Ectodermal cell (in vitro differentiated cells): ENCODE data around the gene DFFB.

Source experiments
- H3K27ac ChIP-seq: 2 replicates; pipeline ENCODE4 v1.7.0; 2013; ENCODE audit warnings: mild to moderate bottlenecking, low read depth, low read length; ENCODE audit not compliant: insufficient read depth, poor library complexity, severe bottlenecking
- H3K27me3 ChIP-seq: 2 replicates; pipeline ENCODE4 v1.7.0; 2013; ENCODE audit warnings: mild to moderate bottlenecking, low read length; ENCODE audit not compliant: insufficient read depth, control insufficient read depth, poor library complexity, severe bottlenecking
- H3K36me3 ChIP-seq: one replicate; pipeline ENCODE4 v1.7.0; 2013; ENCODE audit warnings: low read length; ENCODE audit not compliant: control insufficient read depth, insufficient read depth
- H3K4me1 ChIP-seq: one replicate; pipeline ENCODE4 v1.7.0; 2013; ENCODE audit warnings: low read length; ENCODE audit not compliant: control insufficient read depth, insufficient read depth
- H3K4me3 ChIP-seq: 2 replicates; pipeline ENCODE4 v1.7.0; 2013; ENCODE audit warnings: low read depth, low read length, control low read depth; ENCODE audit not compliant: insufficient read depth
- H3K9me3 ChIP-seq: 2 replicates; pipeline ENCODE4 v1.7.0; 2013; ENCODE audit warnings: mild to moderate bottlenecking, low read length, moderate library complexity; ENCODE audit not compliant: control insufficient read depth
- WGBS, 2 experiments: methylation state at CpG; one replicate each; pipeline ENCODE4 v1.1.7; 2013; ENCODE audit warnings: missing lambda C conversion rate in 2 of 2; 5-methylcytosine and 5-hydroxymethylcytosine counted together

The DFFB gene

DNA sequence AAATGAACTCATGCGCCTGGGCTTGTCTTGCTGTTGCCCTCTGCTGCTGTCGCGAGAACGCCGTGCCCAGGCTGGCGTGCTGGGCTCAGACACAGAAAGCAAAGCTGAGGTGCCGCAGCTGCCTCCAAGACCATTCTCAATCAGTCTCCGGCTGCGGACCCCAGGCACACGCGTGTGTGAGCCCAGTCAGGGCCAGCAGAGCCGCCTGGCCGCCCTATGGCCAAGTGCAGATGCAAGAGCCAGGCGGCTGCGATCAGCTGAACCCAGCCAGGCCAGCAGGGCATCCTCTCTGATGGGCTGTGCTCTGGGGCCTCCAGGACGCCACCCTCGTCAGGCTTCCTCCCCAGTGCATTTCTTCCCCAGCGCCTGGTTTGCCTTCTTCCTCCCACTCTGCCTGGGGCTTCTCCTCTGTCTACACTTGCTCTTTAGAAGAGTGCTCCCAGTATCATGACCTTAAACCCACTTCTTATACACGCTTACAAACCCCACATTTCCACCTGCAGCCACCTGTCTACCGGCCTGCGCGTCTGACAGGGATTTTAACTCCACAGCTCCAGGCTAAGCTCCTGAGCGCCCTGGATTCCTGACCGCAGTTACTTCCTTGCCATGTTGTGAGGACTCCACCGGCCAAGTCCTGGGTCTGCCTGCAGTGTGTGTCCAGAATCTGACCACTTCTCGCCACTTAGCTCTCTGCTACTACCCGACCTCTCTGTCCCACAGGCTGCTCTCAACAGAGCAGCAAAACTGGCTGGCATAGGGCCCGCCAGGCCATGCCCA lies 39.3 kb upstream of the DFFB start:
- Histone ChIP-seq H3K4me1 (no peaks in the 10 kb centered on the region), H3K36me3 (no peaks in the 10 kb centered on the region)
- whole genome bisulfite sequencing, 2 experiments, result 92 to 93% methylated on average over 28 of the region's 28 CpGs

DNA sequence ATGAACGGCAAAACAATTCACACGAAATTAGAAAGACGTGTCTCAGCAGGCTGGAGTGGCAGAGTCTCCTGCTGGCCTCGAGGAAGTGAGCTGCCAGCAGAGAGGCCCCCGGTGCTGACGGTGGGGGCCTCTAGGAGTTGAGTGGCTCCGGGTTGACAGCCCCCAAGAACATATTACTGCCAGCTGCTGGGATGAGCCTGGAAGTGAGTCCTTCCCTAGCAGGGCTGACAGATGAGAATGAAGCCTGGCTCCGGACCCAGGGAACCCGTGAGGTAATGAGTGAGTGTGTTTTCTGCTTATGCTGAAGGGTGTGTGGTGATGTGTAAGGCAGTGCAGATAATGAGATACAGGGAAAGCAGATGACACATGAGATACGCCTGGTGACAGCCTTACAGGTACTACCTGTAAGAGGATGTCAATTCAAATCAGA lies 37.5 kb upstream of the DFFB start:
- Histone ChIP-seq H3K27ac (no peak overlapping the region), H3K4me3 (no peak overlapping the region), H3K27me3 (no peaks in the 10 kb centered on the region), H3K9me3 (no peaks in the 10 kb centered on the region), H3K4me1 (no peaks in the 10 kb centered on the region), H3K36me3 (no peaks in the 10 kb centered on the region)
- WGBS, 2 experiments, result 83 to 89% methylated on average over 10 of the region's 10 CpGs

More for the DNA sequence above, 39.3 kb upstream of the DFFB start:
- no peaks in the 10 kb centered on the region for H3K27me3 ChIP-seq
- no peak overlapping the region for H3K27ac ChIP-seq
- H3K9me3 ChIP-seq, result no peaks in the 10 kb centered on the region
- no peak overlapping the region for H3K4me3 ChIP-seq

DNA sequence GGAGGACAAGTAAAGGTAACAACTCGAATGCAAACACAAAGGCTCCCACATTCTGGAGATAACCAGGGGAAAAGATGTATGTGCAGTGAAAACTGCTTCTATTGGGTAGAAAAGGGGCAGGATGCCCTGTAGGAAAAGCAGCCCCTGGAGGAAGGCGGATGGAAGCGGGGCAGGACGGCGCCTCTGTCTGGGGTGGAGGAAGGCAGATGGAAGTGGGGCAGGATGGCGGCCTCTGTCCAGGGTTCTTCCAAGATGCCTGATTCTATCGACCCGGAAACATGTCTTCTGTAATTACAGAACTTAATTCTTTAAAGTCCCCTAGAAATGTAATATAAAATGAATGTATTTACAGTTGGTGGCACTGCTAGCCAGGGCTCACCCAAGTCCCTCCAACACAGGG lies 37.0 kb upstream of the DFFB start:
- WGBS, 2 experiments, result 94 to 96% methylated on average over 8 of the region's 8 CpGs
- Histone ChIP-seq H3K36me3 (no peaks in the 10 kb centered on the region), H3K4me1 (no peaks in the 10 kb centered on the region), H3K27ac (no peak overlapping the region), H3K4me3 (no peak overlapping the region), H3K9me3 (no peaks in the 10 kb centered on the region), H3K27me3 (no peaks in the 10 kb centered on the region)

DNA sequence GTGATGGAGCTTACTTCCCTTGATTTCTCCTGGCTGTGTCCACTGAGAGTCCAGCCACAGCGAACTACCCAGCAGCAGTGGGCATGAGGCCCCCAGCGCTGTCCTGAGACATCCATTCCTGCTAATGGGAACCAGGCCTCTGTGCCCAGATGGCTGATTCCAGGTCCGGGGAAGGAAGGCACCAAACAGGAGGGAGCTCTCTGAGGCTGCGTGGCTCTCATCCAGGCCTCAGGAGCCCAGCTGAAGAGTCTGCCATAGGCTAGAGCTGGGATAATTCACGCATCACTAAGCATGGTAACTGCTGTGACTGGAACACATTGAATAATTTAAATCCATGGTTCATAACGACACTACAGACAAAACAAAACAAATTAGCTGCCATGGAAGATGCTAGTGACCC lies 36.3 kb upstream of the DFFB start:
- WGBS, 2 experiments, result 92% methylated on average over 6 of the region's 6 CpGs
- H3K4me3 ChIP-seq, result no peak overlapping the region
- no peaks in the 10 kb centered on the region for H3K4me1 ChIP-seq
- H3K36me3 ChIP-seq, result peaks cover 3% of the 10 kb centered on the region
- H3K27me3 ChIP-seq, result no peaks in the 10 kb centered on the region
- H3K27ac ChIP-seq, result no peak overlapping the region
- H3K9me3 ChIP-seq, result no peaks in the 10 kb centered on the region

DNA sequence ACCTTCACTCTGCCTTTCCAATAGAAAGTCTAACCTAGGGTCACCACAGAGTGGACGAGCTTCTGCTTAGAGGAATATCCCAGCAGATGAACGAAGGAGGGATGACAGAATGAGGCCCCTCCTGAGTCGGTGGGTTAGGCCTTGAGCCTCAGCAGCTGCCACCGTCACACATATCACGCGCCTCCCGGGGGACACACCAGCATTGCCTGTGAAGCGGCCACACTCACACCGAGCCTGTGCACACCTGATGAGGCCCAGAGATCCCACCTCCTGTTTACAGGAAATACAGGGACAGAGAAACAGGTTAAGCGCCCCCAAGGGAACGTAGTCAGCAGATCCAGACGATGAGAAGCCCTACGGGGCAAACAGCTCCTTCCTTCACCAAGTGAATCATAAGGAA lies 35.8 kb upstream of the DFFB start:
- no peak overlapping the region for H3K27ac ChIP-seq
- WGBS, 2 experiments, result 92% methylated on average over 13 of the region's 13 CpGs
- H3K4me3 ChIP-seq, result no peak overlapping the region

DNA sequence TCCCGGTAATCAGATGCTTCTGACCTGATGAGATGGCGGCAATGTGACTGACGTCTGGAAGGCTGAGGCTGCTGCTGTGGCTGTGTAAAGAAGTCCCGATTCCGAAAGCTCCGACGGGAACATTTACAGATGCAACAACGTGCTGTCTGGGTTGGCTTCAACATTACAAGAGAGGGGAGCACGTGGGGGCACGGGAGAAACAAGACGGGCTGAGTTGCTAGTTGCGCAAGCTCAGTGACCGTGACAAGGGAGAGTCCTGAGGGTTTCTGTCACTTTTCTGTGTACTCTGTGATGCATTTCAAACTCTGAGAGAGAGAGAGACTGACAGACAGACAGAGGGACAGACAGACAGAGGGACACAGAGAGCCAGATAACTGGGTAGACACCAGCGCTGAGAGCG lies 35.4 kb upstream of the DFFB start:
- Histone ChIP-seq H3K36me3 (peaks cover 8% of the 10 kb centered on the region), H3K4me3 (no peak overlapping the region), H3K27ac (no peak overlapping the region), H3K4me1 (no peaks in the 10 kb centered on the region), H3K27me3 (no peaks in the 10 kb centered on the region), H3K9me3 (no peaks in the 10 kb centered on the region)
- 90 to 91% methylated on average over 15 of the region's 15 CpGs for WGBS, 2 experiments

More for the DNA sequence above, 35.8 kb upstream of the DFFB start:
- H3K4me1 ChIP-seq, result no peaks in the 10 kb centered on the region
- H3K36me3 ChIP-seq, result peaks cover 4% of the 10 kb centered on the region
- H3K9me3 ChIP-seq, result no peaks in the 10 kb centered on the region
- H3K27me3 ChIP-seq, result no peaks in the 10 kb centered on the region

DNA sequence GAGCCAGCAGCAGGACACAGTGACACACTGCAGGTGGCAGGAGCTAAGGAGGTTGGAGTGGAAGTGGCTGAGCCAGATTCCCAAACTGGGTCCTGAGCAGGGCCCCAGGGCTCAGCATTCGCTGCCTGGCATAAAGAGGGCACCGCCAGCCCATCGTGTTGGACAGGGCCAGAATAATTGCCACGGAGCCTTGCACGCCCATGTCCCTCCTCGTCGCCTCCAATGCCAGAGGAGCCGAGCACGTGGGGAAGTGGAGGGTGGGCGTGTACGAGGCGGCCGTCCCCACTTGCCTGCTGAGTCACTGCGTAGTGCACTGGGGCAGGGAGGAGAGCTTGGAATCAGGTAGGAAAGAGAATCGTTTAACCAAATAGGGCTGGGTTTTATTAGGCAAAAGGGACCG lies 34.9 kb upstream of the DFFB start:
- H3K4me3 ChIP-seq, result no peak overlapping the region
- no peaks in the 10 kb centered on the region for H3K27me3 ChIP-seq
- 89 to 90% methylated on average over 16 of the region's 16 CpGs for whole genome bisulfite sequencing, 2 experiments
- no peaks in the 10 kb centered on the region for H3K9me3 ChIP-seq
- H3K36me3 ChIP-seq, result peaks cover 8% of the 10 kb centered on the region
- no peaks in the 10 kb centered on the region for H3K4me1 ChIP-seq
- no peak overlapping the region for H3K27ac ChIP-seq

DNA sequence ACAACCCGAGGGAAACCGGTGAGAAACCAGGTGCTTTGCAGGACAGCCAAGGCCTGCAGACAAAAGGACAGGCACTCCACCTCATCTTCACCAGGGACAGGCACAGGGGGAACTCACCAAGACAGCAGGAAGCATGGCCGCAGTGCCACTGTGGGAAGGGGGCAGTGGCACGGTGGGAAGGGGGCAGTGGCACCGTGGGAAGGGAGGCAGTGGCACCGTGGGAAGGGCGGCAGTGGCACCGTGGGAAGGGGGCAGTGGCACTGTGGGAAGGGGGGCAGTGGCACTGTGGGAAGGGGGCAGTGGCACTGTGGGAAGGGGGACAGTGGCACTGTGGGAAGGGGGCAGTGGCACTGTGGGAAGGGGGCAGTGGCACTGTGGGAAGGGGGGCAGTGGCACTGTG lies 32.6 kb upstream of the DFFB start:
- H3K27ac ChIP-seq, result no peak overlapping the region
- H3K4me1 ChIP-seq, result no peaks in the 10 kb centered on the region
- H3K36me3 ChIP-seq, result peaks cover 12% of the 10 kb centered on the region
- H3K4me3 ChIP-seq, result no peak overlapping the region
- H3K9me3 ChIP-seq, result no peaks in the 10 kb centered on the region
- 88 to 89% methylated on average over 8 of the region's 8 CpGs for WGBS, 2 experiments
- no peaks in the 10 kb centered on the region for H3K27me3 ChIP-seq

DNA sequence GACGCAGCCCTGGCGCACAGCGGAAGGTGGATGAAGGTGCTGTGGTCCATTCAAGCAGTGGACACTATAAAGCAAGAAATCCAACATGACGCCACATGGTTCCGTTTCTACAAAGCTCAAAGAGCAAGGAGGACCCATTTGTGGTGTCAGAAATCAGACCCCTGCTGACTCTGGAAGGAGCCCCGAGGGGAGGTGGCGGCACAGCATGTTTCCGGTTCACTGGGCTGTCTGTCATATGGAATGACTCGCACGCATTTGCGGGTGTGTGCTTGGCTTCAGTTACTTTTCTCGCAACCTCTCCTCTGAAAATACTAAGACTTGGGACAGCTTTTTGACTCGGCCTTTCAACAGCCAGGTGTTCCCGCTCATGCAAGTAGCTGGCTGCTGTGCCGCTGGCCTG lies 31.9 kb upstream of the DFFB start:
- Histone ChIP-seq H3K27me3 (no peaks in the 10 kb centered on the region), H3K9me3 (no peaks in the 10 kb centered on the region), H3K4me3 (no peak overlapping the region), H3K36me3 (peaks cover 12% of the 10 kb centered on the region), H3K4me1 (no peaks in the 10 kb centered on the region), H3K27ac (no peak overlapping the region)
- WGBS, 2 experiments, result 91 to 92% methylated on average over 15 of the region's 15 CpGs

DNA sequence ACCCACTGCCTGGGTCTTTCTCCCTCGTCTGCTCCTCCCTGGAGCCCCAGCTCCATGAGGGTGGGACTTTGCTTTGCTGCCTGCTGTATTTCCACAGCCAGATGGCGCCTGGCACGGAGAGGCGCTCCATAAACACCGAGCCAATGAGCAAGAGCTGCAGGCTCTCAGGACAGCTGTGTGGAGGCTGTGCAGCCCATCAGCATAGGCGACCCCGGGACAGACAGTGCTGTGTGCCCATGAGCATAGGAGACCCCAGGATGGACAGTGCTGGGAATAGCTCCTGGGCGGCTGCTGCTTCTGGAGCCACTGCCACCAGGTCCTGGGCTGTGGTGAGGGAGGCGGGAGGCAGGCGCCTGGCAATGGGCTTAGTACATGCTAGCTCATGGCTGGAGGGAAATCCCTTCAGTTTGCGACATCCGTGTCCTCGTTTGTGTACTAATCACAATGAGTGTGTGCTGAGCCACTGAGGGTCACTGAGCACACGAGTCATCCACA lies 29.4 kb upstream of the DFFB start:
- 87 to 90% methylated on average over 14 of the region's 14 CpGs for WGBS, 2 experiments
- H3K27me3 ChIP-seq, result no peaks in the 10 kb centered on the region

More for the DNA sequence above, 29.4 kb upstream of the DFFB start:
- Histone ChIP-seq H3K4me3 (no peak overlapping the region), H3K4me1 (no peaks in the 10 kb centered on the region), H3K9me3 (no peaks in the 10 kb centered on the region), H3K27ac (no peak overlapping the region), H3K36me3 (peaks cover 12% of the 10 kb centered on the region)
